COLO668 (cell line): ENCODE results near the gene VWA5B2.
A peak's percentile ranks its signal among the peaks of the same experiment; 100 is the strongest.

Source experiments
- DNase-seq: peaks from one replicate; lab custom pipeline; 2025; ENCODE audit not compliant: unreplicated experiment; lab: John Stamatoyannopoulos, UW

VWA5B2 gene

DNA sequence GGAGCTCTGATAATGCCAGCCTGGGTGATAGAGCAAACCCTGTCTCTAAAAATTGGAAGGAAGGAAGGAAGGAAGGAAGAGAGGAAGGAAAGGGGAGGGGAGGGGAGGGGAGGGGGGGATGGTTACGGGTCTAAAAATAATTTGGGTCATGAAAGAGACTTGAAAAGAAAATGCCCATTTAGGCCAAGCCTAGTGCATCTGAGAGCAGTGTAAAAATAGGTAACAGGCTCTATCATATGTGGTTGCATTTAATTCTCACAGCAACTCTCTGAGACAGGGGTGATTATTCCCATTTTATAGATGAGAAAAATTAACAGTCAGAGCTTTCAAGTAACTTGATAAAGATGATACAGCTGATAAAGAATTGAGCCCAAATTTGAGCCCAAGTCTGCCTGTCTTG, 42.9 kb downstream of the VWA5B2 start:
- DNase-seq: no peak

DNA sequence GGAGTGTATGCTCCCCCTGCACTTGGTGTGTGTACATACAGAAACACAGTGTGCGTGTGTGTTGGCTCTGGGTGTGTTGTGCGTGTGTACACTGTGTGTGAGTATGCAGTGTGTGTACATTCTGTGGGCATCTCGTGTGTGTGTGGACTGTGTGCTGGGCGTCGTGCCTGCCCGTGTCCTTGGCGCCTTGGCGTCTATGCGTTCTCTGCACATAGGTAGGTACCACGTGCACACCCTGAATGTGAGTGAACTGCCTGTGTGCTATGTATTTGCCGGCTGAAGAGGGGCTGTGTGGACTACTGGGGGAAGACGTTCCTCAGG, 46.0 kb downstream of the VWA5B2 start:
- no peak for DNase-seq

GRCh38 chr3:184275961-184276910, 46.9 kb downstream of the VWA5B2 start, which contains the start of gene ECE2:
ECE2 (plus strand) TSS chr3:184276022; CDS start chr3:184276154, 132 bp downstream.
- peak; percentile 2 for DNase-seq

- no peak for DNase-seq
These were observed 48.0 kb downstream of the VWA5B2 start for GRCh38 chr3:184277366-184277765.

DNA sequence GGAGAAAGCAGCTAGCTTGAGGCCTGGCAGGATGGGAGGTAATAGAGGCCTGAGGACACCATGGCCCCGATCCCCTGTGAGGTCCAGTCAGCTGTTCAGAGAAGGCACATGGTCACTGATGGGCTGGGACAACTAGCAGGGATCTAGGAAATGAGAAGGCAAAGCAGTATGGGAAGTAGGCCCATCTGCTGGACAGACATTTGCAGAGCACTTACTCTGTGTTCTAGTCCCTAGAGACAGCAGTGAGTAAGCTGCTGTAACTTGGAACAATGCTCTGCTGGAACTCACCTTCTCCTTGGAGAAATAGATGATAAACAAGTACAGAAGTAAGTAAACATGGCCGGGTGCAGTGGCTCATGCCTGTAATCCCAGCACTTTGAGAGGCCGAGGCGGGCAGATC, 53.6 kb downstream of the VWA5B2 start:
- DNase-seq: no peak

- no peak for DNase-seq
These were observed 54.3 kb downstream of the VWA5B2 start for GRCh38 chr3:184283681-184284080.

DNA sequence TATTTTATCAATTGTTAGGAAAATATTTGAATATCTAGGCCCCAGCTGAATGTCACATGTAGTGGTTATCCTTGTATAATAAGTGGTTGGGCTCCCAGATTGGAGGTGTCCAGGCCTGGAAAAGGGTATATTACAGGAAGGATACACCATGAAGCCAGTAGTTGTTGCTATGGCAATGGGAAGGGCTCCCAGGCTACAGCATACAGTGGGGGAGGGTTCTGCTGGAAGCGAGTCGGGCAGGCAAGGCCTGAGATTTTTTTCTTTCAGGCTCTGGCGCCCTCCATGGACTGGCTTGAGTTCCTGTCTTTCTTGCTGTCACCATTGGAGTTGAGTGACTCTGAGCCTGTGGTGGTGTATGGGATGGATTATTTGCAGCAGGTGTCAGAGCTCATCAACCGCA, 55.3 kb downstream of the VWA5B2 start:
- peak; percentile 48 for DNase-seq

GRCh38 chr3:184289426-184289938, 60.1 kb downstream of the VWA5B2 start:
- peak; percentile 51 for DNase-seq

DNA sequence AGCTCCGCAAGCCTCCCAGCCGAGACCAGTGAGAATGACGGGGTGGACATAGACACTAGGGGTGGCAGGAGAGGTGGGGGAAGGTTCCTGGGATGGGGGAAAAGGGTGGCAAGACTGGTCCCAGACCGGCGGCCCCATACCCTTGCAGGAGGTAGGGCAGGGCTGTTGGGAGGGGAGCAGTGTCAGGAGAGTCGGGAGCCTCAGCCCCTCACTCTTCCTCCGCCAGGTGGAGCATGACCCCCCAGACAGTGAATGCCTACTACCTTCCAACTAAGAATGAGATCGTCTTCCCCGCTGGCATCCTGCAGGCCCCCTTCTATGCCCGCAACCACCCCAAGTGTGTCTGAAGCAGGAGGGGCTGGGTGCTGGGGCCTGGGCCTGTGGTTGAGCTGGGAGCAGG, 60.9 kb downstream of the VWA5B2 start:
- no peak for DNase-seq

DNA sequence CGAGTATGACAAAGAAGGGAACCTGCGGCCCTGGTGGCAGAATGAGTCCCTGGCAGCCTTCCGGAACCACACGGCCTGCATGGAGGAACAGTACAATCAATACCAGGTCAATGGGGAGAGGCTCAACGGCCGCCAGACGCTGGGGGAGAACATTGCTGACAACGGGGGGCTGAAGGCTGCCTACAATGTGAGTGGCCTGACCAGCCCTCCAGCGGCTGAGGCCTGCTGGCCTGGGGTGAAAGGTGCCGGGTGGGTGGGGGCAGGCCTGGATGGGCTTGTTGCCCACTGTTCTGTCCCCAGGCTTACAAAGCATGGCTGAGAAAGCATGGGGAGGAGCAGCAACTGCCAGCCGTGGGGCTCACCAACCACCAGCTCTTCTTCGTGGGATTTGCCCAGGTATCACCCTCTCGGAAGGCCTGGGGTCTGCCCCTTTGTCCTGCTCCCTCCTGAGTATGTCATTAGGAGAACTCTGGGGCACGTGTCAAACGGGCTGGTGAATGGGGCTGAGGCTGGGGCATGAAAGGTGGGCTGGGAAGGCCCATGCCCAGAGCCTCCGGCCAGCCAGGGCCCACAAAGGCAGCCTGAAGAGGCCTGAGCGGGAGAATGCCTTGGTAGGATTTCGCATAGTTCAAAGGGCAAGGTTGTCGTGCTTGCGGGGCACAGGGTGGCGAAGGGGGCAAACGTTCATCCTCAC, 61.8 kb downstream of the VWA5B2 start:
- DNase-seq: no peak
